MCF 10A (cell line): ENCODE measurements around the gene CIB4. TPM values are rescaled to one million over a fixed set of nuclear protein-coding genes. Genes with fewer than 3 reads are reported as not detected.

Source experiments
- BruUV-seq: library from RNA; stranded (reverse); fragments of 400-500 nt; replicated peaks from 2 replicates; lab custom pipeline; 2021; lab: Mats Ljungman, UMichigan
- CTCF ChIA-PET: fragments of 300-600 bp; sonication (Branson Sonifier 250); formaldehyde crosslinking; extraction: SDS; loops from one replicate; lab custom pipeline; 2021; ENCODE audit warnings: antibody characterized with exemption, inconsistent platforms; lab: Yijun Ruan, JAX
- POLR2A ChIA-PET: fragments of 300-600, 350-650 bp; sonication (Branson Sonifier 250); formaldehyde crosslinking; extraction: SDS; loops from one replicate; lab custom pipeline; 2020; ENCODE audit warnings: antibody characterized with exemption, inconsistent platforms; lab: Yijun Ruan, JAX
- DNase-seq: peaks from one replicate; pipeline ENCODE4 v3.0.0-alpha.2; 2018; ENCODE audit not compliant: unreplicated experiment
- H3K27ac Mint-ChIP-seq: one replicate; pipeline ENCODE4 v1.8.0; 2022; ENCODE audit warnings: mild to moderate bottlenecking, low read depth, mixed read lengths; ENCODE audit not compliant: unreplicated experiment
- H3K27me3 Mint-ChIP-seq: one replicate; pipeline ENCODE4 v1.8.0; 2022; ENCODE audit warnings: mixed read lengths; ENCODE audit not compliant: insufficient read depth, unreplicated experiment
- H3K36me3 Mint-ChIP-seq: one replicate; pipeline ENCODE4 v1.8.0; 2022; ENCODE audit warnings: mild to moderate bottlenecking, moderate library complexity, mixed read lengths; ENCODE audit not compliant: insufficient read depth, unreplicated experiment
- H3K4me1 Mint-ChIP-seq: one replicate; pipeline ENCODE4 v1.8.0; 2022; ENCODE audit warnings: mixed read lengths; ENCODE audit not compliant: insufficient read depth, unreplicated experiment
- H3K4me3 Mint-ChIP-seq: one replicate; pipeline ENCODE4 v1.8.0; 2022; ENCODE audit warnings: mild to moderate bottlenecking, moderate library complexity, mixed read lengths; ENCODE audit not compliant: unreplicated experiment
- H3K9me3 Mint-ChIP-seq: one replicate; pipeline ENCODE4 v1.8.0; 2022; ENCODE audit warnings: mixed read lengths; ENCODE audit not compliant: unreplicated experiment
- intact Hi-C: fragments of 100-400 bp; cut with micrococcal nuclease; formaldehyde crosslinking; loops from 2 replicates; pipeline ENCODE4 v1.14.1; 2022
- total RNA-seq: library from RNA; stranded (reverse); gene quantifications from 2 replicates; pipeline ENCODE4 v1.2.3, GENCODE V29; 2022
- TF ChIP-seq, protein P1 (sequence below): fragments of 200-600 bp; IDR thresholded peaks from one replicate; pipeline ENCODE4 v1.8.0; 2022; ENCODE audit warnings: antibody characterized with exemption, mild to moderate bottlenecking; ENCODE audit not compliant: unreplicated experiment

The CIB4 gene
- total RNA-seq, 1 experiment from 2014 or later, result not detected

- ChIA-PET POLR2A (interaction anchor here (0.7 kb wide), 1 partner anchor 56 kb away, joined by 3 read pairs; no protein-coding TSS in a partner anchor), CTCF (interaction anchor here (1.2 kb wide), 1 partner anchor 8 kb away, joined by 3 read pairs; no protein-coding TSS in a partner anchor)
- Mint-ChIP-seq H3K36me3 (no peaks in the 10 kb centered on the region), H3K4me1 (no peaks in the 10 kb centered on the region), H3K27ac (no peak overlapping the region), H3K9me3 (no peaks in the 10 kb centered on the region), H3K27me3 (peaks cover 35% of the 10 kb centered on the region), H3K4me3 (no peak overlapping the region)
- TF ChIP-seq, protein P1, sequence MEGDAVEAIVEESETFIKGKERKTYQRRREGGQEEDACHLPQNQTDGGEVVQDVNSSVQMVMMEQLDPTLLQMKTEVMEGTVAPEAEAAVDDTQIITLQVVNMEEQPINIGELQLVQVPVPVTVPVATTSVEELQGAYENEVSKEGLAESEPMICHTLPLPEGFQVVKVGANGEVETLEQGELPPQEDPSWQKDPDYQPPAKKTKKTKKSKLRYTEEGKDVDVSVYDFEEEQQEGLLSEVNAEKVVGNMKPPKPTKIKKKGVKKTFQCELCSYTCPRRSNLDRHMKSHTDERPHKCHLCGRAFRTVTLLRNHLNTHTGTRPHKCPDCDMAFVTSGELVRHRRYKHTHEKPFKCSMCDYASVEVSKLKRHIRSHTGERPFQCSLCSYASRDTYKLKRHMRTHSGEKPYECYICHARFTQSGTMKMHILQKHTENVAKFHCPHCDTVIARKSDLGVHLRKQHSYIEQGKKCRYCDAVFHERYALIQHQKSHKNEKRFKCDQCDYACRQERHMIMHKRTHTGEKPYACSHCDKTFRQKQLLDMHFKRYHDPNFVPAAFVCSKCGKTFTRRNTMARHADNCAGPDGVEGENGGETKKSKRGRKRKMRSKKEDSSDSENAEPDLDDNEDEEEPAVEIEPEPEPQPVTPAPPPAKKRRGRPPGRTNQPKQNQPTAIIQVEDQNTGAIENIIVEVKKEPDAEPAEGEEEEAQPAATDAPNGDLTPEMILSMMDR, result no peak
- no TSS peak for BruUV-seq
- peak; percentile 11 for DNase-seq
- intact Hi-C loops, result no loop called here
Observed at GRCh38 chr2:26623541-26624495, 17.3 kb downstream of the CIB4 start.

DNA sequence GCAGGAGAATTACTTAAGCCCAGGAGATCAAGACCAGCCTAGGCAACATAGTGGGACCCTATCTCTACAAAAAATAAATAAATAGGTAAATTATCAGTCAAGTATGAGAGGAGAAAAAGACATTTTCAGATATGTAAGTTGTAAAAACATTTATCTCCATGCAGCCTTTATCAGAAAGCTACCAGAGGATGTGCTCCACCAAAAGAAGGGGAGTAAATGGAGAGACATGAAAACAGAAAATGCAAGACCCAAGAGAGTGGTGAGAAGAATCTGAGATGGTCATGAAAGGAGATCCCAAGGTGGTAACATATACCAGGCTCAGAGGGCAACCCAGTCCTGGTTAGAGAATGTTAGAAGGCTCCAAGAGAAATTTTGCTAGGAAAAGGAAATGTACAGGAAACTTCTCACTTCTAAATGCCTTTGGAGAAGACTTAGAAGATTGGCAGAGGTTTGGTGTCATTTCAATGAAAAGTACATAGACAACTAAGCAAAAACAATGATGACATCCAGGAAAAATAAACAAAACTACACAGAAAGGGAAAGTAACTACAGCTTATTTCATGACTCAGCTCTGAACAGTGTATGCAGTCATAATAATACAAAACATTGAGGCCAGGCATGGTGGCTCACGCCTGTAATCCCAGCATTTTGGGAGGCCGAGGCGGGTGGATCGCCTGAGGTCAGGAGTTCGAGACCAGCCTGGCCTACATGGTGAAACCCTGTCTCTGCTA is 19.5 kb downstream of the CIB4 start:
- Mint-ChIP-seq H3K9me3 (no peaks in the 10 kb centered on the region), H3K36me3 (no peaks in the 10 kb centered on the region), H3K27me3 (peaks cover 47% of the 10 kb centered on the region), H3K4me1 (no peaks in the 10 kb centered on the region), H3K27ac (no peak overlapping the region), H3K4me3 (no peak overlapping the region)
- peak; percentile 8 for DNase-seq
- no TSS peak for BruUV-seq
- TF ChIP-seq, protein P1, result no peak
- CTCF ChIA-PET, result interaction anchor here (0.7 kb wide), 2 partner anchors 123 to 133 kb away, joined by 3 to 4 read pairs; no protein-coding TSS in a partner anchor
- intact Hi-C loops, result no loop called here
- POLR2A ChIA-PET, result no interaction called here

DNA sequence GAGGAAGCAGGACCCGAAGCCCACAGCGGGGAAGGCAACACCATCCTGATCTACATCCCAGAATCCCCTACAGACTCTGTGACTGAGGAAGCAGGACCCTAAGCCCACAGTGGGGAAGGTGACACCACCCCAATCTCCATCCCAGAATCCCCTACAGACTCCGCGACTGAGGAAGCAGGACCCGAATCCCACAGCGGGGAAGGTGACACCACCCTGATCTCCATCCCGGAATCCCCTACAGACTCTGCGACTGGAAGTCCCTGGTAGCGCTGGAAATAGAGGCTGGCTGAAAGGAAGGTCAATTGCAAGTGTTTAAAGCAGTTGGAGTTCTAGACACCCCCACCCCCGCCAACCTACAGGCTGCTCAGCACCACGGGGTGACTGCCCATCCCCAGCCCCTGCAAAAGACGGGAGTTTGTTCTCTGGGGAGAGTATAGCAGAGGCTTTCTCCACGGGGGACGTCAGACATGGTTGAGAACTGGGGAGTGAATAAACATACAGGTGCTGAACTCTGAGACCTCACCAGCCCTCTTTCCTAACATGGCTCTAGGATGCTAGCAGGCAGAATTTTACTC is 21.0 kb downstream of the CIB4 start:
- Mint-ChIP-seq H3K27me3 (peaks cover 52% of the 10 kb centered on the region), H3K36me3 (no peaks in the 10 kb centered on the region), H3K9me3 (no peaks in the 10 kb centered on the region), H3K4me3 (no peak overlapping the region), H3K27ac (no peak overlapping the region), H3K4me1 (no peaks in the 10 kb centered on the region)
- intact Hi-C loops, result no loop called here
- no TSS peak for BruUV-seq
- no peak for DNase-seq
- ChIA-PET POLR2A (no interaction called here), CTCF (interaction anchor here (1.2 kb wide), 1 partner anchor 15 kb away, joined by 6 read pairs; no protein-coding TSS in a partner anchor)
- TF ChIP-seq, protein P1, result no peak
